ENCODE data around the gene PRX. TPM values are rescaled to one million over a fixed set of nuclear protein-coding genes. Genes with fewer than 3 reads are reported as not detected.

The PRX gene
- total RNA-seq, 1 experiment from 2014 or later: 4.8 TPM

DNA sequence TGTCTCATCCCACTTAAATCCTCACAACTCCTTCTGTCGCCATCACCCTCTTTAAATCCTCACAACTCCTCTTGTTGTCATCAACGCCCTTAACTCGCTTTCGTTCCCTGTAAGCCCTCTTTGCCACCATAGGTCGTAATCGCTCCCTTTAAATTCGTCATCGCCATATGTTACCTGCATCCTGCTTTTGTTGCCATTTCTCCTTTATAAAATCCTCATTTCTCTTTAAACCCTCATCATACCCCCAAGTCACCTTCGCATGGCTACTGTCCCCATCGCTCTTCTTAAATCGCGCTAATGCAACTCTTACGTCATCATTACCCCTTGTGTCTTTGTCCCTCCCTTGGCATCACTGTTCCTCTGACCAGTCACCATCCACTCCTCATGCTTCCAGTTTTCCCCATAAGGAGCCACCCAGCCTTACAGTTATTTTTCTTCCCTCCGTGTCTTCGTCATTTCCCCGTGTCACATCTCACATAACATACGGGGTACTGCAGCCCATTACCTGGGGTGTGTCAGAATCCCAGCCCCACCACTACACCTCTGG is 64.1 kb downstream of the PRX start:
- ChIA-PET RAD21 (ENCODE audit: low non-redundant PET in 1 of 2, low total read pairs in 2 of 2, uncharacterized antibody in 2 of 2, unreplicated experiment in 2 of 2) (no interaction called here), CTCF (interaction anchor here (0.8 kb wide), 1 partner anchor 286 kb away, joined by 3 read pairs; no protein-coding TSS in a partner anchor), POLR2A (interaction anchor here (1.0 kb wide), 2 partner anchors 12 to 15 kb away, joined by 3 read pairs; no protein-coding TSS in a partner anchor)
- H4K20me1 ChIP-seq (ENCODE audit: insufficient read depth): no peaks in the 10 kb centered on the region
- TSS peak; percentile 80 for BruUV-seq (replicated peaks)
- peak overlapping the region; percentile 74 for H3K9ac ChIP-seq (ENCODE audit: low read length)
- peaks cover 37% of the 10 kb centered on the region for H3K79me2 ChIP-seq (ENCODE audit: insufficient read depth, low read length)
- TF ChIP-seq YY1 (IDR thresholded peaks at IDR 0.05; ENCODE audit: extremely low read depth, insufficient replicate concordance, low read depth, low read length) (no peak), POLR2AphosphoS5 (IDR thresholded peaks at IDR 0.05; ENCODE audit: low read depth, low read length) (no peak), RAD21 (IDR thresholded peaks at IDR 0.05; ENCODE audit: low read depth) (no peak), SP1 (IDR thresholded peaks at IDR 0.05; ENCODE audit: low read depth) (no peak), CEBPB (IDR thresholded peaks at IDR 0.05; ENCODE audit: low read depth) (no peak)
- TF ChIP-seq, protein P1, sequence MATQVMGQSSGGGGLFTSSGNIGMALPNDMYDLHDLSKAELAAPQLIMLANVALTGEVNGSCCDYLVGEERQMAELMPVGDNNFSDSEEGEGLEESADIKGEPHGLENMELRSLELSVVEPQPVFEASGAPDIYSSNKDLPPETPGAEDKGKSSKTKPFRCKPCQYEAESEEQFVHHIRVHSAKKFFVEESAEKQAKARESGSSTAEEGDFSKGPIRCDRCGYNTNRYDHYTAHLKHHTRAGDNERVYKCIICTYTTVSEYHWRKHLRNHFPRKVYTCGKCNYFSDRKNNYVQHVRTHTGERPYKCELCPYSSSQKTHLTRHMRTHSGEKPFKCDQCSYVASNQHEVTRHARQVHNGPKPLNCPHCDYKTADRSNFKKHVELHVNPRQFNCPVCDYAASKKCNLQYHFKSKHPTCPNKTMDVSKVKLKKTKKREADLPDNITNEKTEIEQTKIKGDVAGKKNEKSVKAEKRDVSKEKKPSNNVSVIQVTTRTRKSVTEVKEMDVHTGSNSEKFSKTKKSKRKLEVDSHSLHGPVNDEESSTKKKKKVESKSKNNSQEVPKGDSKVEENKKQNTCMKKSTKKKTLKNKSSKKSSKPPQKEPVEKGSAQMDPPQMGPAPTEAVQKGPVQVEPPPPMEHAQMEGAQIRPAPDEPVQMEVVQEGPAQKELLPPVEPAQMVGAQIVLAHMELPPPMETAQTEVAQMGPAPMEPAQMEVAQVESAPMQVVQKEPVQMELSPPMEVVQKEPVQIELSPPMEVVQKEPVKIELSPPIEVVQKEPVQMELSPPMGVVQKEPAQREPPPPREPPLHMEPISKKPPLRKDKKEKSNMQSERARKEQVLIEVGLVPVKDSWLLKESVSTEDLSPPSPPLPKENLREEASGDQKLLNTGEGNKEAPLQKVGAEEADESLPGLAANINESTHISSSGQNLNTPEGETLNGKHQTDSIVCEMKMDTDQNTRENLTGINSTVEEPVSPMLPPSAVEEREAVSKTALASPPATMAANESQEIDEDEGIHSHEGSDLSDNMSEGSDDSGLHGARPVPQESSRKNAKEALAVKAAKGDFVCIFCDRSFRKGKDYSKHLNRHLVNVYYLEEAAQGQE (IDR thresholded peaks at IDR 0.05; ENCODE audit: low read depth): no peak
- TF ChIP-seq, protein P2, sequence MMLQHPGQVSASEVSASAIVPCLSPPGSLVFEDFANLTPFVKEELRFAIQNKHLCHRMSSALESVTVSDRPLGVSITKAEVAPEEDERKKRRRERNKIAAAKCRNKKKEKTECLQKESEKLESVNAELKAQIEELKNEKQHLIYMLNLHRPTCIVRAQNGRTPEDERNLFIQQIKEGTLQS (IDR thresholded peaks at IDR 0.05): no peak
- TF ChIP-seq, protein P3, sequence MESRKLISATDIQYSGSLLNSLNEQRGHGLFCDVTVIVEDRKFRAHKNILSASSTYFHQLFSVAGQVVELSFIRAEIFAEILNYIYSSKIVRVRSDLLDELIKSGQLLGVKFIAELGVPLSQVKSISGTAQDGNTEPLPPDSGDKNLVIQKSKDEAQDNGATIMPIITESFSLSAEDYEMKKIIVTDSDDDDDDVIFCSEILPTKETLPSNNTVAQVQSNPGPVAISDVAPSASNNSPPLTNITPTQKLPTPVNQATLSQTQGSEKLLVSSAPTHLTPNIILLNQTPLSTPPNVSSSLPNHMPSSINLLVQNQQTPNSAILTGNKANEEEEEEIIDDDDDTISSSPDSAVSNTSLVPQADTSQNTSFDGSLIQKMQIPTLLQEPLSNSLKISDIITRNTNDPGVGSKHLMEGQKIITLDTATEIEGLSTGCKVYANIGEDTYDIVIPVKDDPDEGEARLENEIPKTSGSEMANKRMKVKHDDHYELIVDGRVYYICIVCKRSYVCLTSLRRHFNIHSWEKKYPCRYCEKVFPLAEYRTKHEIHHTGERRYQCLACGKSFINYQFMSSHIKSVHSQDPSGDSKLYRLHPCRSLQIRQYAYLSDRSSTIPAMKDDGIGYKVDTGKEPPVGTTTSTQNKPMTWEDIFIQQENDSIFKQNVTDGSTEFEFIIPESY (IDR thresholded peaks at IDR 0.05; ENCODE audit: extremely low read depth, insufficient replicate concordance, low read length): no peak
- H3K4me2 ChIP-seq (ENCODE audit: low read length): peak overlapping the region; percentile 90
- intact Hi-C loops (cut with micrococcal nuclease): no loop called here
- peak; percentile 28 for DNase-seq (ENCODE audit: low read depth, low spot score)
- no peaks in the 10 kb centered on the region for H3K9me3 ChIP-seq (ENCODE audit: control insufficient read depth in 1 of 2, insufficient read depth in 1 of 2, low read depth in 1 of 2, low read length in 2 of 2)
- peaks cover 4 to 14% of the 10 kb centered on the region in 2 experiments; a peak in 3 of 4 replicates for H3K4me1 ChIP-seq (ENCODE audit: control insufficient read depth in 1 of 2, insufficient read depth in 2 of 2, low read length in 2 of 2)
- H3K27me3 ChIP-seq (ENCODE audit: insufficient read depth, low read length): no peaks in the 10 kb centered on the region
- H3K9me2 ChIP-seq (ENCODE audit: insufficient read depth): no peaks in the 10 kb centered on the region
- H2AFZ ChIP-seq (ENCODE audit: low read depth, low read length, poor library complexity, severe bottlenecking): no peak overlapping the region
- ATAC-seq: no peak
- no peaks in the 10 kb centered on the region; a peak in 1 of 4 replicates for H3K36me3 ChIP-seq (ENCODE audit: control insufficient read depth in 1 of 2, insufficient read depth in 2 of 2, low read length in 2 of 2)
- H3K27ac ChIP-seq (ENCODE audit: low read depth, low read length): peak overlapping the region; percentile 34
- H3K4me3 ChIP-seq (replicated peaks in 1 of 2; ENCODE audit: low read depth in 1 of 2, low read length in 2 of 2): peak overlapping the region; percentile 78 to 95
